M059J (cell line): ENCODE measurements around the gene CLEC4D. TPM values are rescaled to one million over a fixed set of nuclear protein-coding genes. Genes with fewer than 3 reads are reported as not detected.
"Not testable (repeated sequence)": the region's sequence is repeated elsewhere in the genome, so short reads cannot be mapped to it uniquely, and the experiment has no call there.

Experiments used
- DNase-seq: peaks from one replicate; pipeline ENCODE4 v3.0.0-alpha.2; 2012; ENCODE audit warnings: low read depth
- total RNA-seq: library from RNA; depleted of rRNA; stranded (reverse); fragments of >200 nt; shearing (Covaris generic); gene quantifications from 2 replicates; pipeline ENCODE4 v1.2.3, GENCODE V29; 2014

Gene CLEC4D
- total RNA-seq, 1 experiment from 2014 or later, result not detected

DNA sequence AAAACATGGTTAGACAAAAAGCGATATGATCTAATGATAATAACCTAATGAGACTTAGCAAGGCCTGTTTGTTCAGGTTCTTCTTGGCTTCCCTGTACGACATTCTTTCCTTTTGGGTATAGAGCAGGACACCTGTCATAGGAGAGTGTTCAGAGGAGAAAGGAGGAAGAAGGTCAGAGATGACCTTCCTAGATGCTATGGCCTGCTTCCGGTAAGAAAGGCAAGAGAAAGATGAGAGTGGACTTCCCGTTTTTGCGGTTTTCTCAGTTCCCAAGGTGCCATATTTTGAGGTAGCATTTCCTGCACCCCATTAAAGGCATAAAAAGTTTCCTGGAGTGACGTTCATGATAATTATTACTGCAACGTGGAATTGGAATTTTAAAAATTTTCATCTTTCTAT lies 18.7 kb downstream of the CLEC4D start:
- DNase-seq, result no peak

DNA sequence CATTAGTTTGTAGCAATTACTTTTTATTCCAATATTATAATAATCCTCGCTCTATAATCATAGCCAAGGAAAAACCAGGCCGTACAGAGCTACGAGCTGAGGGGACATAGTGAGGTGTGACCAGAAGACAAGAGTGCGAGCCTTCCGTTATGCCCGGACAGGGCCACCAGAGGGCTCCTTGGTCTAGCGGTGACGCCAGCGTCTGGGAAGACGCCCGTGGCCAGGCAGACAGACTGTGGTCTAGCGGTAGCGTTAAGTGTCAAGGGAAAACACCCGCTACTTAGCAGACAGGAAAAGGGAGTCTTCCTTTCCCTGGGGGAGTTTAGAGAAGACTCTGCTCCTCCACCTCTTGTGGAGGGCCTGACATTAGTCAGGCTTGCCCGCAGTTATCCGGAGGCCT lies 24.5 kb downstream of the CLEC4D start:
- DNase-seq, result not testable (repeated sequence)

- not testable (repeated sequence) for DNase-seq
Measured at GRCh38 chr12:8540831-8541230, 27.5 kb downstream of the CLEC4D start, which contains the start of gene CLEC4E. CLEC4E (minus strand) TSS chr12:8540905; CDS start chr12:8540797, 108 bp downstream.

DNA sequence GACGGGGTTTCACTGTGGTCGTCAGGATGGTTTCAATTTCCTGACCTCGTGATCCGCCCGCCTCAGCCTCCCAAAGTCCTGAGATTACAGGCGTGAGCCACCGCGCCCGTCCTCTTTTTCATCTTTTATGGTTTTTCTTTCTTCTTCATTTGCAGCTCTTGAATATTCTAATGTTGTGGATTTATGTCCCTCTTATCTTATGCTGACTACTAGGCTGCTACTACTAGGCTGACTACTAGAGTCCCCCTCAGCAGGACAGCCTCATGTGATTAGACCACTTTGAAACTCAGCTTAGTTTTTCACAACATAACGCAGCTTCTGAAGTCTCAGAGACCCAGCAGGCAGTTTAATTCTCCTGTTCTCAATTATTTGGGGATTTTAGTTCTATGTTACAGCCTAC lies 28.3 kb downstream of the CLEC4D start:
- DNase-seq, result no peak

DNA sequence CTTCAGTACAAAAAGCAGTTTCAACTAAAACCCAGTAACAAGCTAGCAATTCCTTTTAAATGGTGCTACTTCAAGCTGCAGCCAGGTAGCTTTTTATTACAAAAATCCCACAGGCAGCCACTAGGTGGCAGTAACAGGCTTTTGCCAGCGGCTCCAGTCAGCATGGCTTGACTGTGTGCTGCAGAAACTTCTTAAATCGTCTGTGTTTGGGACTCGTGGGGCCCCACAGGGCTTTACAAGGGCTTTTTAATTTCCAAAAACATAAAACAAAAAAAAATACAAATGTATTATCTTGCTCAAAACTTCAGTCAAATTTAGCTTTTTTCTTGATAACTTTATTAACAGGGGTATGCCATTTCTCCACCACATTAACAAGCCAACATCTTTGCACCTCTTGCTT lies 31.0 kb downstream of the CLEC4D start:
- peak; percentile 44 for DNase-seq

- DNase-seq, result no peak
Measured at GRCh38 chr12:8546591-8546990, 33.3 kb downstream of the CLEC4D start.

- DNase-seq, result no peak
Measured at GRCh38 chr12:8547645-8548044, 34.3 kb downstream of the CLEC4D start.

DNA sequence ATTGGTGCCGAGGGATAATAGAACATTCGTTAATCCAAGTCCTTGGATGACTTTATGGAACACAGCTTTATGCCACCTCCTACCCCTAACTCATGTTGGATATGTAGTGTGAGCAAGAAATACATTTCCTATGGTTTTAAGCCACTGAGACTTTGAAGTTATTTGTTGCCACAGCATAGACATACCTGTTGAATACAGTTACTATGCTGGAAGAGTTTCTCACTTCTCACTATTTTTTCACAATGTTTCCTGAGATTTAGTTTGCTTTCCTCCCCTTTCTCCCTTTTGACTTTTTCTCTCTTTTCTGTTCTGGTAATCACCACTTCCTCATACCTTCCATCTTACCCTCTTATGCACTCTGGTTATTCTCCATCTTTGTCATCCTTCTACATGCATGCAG lies 34.9 kb downstream of the CLEC4D start:
- DNase-seq, result no peak

GRCh38 chr12:8549381-8549780 lies 36.1 kb downstream of the CLEC4D start:
- DNase-seq, result no peak

DNA sequence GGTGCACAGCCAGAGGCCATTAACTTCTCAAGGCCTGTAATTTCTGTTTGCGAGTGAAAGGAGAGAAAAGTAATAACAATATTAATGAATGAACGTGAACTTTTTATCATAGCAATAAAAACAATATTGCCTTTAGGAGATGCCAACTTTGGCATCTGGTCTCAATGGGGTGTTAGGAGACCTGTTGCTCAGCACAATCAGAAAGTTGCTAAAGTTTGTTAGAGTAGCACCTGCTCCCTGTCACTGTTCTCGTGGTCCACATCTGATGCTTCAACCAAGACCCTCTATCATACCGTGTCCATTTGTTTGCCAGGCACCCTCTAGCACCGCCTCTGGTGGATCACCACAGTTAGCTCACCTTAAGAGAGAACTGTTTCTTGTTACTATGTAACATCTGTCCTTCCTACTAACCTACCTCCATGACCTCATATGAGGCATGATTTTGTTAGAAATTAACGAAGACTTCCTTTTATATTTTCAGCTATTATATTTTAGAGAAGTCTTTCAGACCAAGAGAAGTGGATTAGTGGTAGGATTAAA lies 39.9 kb downstream of the CLEC4D start:
- DNase-seq, result no peak

GRCh38 chr12:8554451-8555195 lies 41.3 kb downstream of the CLEC4D start:
- peak; percentile 41 for DNase-seq

DNA sequence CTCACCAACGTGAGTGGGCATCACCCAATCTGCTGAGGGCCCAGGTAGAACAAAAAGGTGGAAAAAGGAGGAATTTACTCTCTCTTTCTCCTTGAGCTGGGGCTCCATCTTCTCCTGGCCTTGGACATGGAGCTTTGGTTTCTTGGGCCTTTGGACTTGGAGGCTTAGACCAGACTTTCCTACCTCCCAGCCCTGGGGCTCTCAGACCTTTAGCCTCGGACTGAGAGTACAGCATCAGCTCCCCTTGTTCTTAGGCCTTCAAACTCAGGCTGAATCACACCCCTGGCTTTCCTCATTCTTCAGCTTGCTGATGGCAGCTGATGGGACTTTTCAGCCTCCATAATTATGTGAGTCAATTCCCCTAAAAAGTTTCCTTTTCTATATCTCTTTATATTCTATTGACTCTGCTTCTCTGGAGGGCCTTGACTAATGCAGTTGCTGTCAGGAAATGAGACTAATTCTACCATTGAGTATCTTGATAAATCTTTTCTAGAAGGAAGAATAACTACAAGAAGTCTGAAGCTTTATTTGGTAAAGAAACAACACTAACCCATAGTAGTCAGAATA lies 43.3 kb downstream of the CLEC4D start:
- DNase-seq, result no peak

DNA sequence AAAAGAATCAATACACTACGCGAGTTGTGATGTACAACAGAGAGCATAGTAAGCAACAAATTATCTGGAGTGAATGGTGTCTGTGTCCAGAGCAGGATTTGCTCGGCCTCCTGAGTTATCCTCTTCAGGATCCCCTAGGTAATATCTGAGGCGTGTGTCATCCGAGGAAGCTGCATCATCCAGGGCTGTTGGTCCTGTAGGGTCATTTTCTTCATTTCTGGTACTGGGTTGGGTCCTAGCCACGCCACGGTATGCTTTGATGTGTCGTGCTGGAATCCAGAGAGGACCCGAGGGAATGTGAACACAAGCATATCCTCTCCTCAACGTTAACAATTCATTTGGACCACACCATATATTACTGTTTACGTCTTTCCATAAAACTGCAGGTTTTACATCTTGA lies 46.4 kb downstream of the CLEC4D start:
- DNase-seq, result no peak

DNA sequence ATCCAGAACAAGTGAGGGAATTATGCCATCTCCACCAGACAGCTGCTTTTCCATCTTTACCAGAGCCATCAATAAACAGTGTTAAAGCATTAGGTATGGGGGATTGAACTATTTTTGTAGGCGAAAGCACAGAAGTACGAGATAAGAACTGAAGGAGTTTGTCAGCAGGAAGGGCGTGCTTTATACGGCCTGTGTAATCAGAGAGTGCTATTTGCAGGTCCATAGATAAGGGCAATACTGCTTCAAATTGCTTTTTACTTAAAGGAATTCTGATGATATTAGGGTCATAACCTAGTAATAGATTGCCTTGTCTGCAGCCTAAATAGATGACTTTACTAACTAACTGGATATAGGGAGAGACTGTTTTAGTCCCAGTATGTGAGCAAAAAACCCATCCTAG lies 47.7 kb downstream of the CLEC4D start:
- DNase-seq, result no peak

DNA sequence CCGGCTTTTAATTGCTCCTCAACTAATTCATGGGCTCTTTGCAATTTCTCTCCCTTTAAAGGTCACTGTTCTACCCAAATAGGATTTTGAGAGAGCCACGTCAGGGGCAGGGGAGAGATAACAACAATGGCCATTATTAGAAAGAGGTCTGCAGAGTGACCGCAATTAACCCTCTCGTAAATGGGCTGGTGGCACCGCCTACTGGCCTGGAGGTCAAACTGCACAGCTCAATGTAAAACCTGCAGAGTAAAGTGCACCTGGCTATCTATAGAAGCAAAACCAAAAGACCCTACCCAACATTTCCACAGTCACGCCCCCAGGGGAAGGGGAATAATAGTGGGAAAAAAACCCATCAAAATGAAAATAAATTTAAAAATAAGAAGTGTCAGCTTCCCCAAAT lies 49.0 kb downstream of the CLEC4D start:
- DNase-seq, result no peak

GRCh38 chr12:8563356-8563755 lies 50.1 kb downstream of the CLEC4D start:
- no peak for DNase-seq

- no peak for DNase-seq
Measured at GRCh38 chr12:8564656-8565055, 51.4 kb downstream of the CLEC4D start.

GRCh38 chr12:8566052-8566451 lies 52.7 kb downstream of the CLEC4D start:
- not testable (repeated sequence) for DNase-seq

- DNase-seq, result no peak
Measured at GRCh38 chr12:8566525-8566924, 53.2 kb downstream of the CLEC4D start.
